HG03432 (cell line): ENCODE measurements around the gene SH3BP5L.

Experiments used
- ATAC-seq: cut with Tn5 transposase; IDR thresholded peaks from one replicate; pipeline ENCODE4 v1.9.1; 2021; ENCODE audit warnings: mild to moderate bottlenecking, moderate library complexity; ENCODE audit not compliant: unreplicated experiment

Gene SH3BP5L

DNA sequence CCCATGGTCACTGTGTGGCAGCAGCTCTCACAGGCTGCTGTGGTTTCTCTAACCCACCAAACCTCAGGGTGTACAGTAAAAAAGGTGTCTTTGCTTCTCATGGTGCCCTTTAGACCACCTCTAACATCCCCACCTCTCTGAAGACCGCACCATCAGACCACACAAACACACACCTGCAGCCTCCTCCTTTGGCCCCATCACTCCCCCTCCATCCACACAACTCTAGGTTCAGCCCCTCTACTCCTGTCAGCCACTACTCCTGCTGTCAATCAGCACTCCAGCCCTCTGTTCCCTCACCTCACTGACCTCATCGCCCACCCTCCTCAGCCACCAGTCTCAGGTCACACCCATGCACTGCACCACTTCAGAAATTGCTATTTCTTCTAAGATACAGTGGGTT, 25.7 kb upstream of the SH3BP5L start:
- no peak for ATAC-seq

DNA sequence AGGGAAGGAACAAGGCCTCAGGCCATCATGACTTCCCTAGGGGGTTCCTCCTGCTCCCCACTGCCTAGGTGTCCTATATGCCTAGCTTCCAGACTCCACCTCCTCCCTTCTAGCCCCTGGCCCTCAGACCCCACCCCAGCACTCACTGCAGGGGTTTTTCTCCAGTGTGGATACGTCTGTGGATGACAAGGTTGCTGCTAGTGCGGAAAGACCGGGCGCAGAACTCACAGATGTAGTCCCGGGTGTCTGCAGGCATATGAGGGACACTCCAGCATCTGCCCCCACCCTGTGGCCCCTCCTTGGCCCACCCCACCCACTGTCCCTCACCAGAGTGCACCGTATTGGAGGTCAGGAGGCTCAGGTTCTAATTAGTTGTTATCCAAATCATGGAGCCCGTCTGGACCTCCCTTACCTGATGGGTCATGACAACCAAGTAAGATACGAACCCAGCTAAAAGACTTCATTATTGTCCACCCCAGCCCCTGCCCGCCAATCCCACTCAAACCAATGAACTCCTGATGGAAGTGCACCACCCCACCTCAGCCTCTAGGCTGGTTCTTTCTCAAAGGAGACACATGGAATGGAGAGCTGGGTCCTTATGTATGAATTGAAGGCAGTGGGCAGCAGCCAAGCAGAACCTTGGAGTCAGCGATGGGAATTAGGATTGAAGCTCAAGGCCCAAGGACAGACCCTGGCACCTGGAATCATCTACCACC, 25.0 kb upstream of the SH3BP5L start:
- ATAC-seq: no peak

DNA sequence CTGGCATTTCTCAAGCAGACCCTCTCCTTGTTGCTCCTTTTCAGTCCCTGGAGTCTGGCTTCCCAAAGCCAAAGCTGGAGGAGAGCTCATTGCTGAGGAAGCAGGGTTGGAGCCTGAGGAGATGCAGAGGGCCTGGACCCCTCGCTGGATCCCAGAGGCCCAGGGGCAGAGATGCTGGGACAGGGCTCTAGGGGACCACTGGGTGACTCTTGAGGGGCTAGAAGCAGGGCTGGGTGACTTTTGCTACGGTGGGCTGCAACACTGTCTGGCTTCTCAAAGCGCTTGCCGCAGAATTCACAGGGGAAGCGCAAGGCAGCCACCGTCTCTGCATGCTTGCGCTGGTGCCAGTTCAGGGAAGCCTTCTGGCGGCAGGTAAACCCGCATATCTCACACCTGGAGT, 24.4 kb upstream of the SH3BP5L start:
- no peak for ATAC-seq

DNA sequence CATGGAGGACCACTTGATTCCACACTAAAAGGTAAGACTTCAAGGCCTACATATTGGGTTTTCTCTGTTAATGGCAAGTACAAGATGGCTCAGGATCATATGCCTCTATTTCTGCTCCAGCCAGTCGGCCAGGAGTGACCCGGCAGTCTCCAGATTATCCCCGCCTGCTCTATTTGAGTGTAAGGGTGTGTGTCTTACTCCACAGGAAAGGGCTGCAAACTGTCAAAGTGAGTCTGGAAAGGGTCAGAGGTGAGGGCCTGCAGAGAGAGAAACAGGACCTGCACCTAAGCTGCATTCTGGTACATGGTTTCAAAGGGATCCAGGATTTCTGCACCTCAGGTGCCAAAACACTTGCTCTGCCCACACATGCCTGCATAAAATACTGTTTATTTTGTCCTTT, 23.9 kb upstream of the SH3BP5L start:
- ATAC-seq: no peak

DNA sequence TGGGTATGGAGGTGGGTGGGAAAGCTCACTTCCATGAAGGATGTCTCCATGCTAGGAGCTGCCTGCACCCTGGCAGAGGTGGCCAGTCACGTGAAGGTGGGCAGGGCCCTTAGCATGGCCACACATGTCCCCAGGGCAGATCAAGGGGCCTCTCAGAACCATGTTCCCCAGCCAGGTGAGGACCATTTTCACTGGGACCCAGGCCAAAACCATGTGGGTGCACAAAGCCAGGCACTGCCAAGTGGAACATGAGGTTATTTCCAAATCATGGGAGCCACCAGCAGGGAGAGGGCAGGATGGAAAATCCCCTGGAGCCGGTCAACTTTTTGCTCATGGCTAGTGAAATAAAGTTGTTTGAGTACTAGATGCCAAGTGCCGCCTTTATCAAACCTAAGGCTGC, 23.4 kb upstream of the SH3BP5L start:
- no peak for ATAC-seq

DNA sequence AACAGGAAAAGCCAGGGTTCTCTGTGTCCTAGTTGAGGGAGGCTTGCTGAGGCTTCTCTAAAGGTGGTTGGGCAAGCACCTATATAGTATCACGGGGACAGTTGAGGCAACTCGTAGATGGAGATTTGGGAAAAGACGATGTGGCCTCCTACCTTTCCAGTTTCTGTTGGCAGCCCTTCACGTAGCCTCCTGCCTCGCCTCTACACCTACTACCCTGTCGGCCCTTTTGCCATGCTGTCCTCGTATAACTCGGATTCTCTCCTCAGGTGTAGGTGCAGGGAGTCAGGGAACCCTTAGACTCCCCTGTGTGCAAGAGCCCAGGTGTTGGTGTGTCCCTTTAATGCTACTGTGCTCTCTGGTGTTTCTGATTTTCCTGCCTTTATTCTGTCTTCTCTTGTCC, 22.9 kb upstream of the SH3BP5L start:
- no peak for ATAC-seq

DNA sequence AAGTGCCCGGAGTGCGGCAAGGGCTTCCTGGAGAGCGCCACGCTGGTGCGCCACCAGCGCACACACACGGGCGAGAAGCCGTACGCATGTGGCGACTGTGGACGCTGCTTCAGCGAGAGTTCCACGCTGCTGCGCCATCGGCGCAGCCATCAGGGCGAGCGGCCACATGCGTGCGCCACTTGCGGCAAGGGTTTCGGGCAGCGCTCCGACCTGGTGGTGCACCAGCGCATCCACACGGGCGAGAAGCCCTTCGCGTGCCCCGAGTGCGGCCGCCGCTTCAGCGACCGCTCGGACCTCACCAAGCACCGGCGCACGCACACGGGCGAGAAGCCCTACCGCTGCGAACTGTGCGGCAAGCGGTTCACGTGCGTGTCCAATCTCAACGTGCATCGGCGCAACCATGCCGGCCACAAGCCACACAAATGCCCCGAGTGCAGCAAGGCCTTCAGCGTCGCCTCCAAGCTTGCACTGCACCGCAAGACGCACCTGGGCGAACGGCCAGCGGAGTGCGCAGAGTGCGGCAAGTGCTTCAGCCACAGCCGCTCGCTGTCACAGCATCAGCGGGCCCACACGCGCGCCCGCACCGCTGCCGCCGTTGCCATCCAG, 22.3 kb upstream of the SH3BP5L start:
- ATAC-seq: no peak

DNA sequence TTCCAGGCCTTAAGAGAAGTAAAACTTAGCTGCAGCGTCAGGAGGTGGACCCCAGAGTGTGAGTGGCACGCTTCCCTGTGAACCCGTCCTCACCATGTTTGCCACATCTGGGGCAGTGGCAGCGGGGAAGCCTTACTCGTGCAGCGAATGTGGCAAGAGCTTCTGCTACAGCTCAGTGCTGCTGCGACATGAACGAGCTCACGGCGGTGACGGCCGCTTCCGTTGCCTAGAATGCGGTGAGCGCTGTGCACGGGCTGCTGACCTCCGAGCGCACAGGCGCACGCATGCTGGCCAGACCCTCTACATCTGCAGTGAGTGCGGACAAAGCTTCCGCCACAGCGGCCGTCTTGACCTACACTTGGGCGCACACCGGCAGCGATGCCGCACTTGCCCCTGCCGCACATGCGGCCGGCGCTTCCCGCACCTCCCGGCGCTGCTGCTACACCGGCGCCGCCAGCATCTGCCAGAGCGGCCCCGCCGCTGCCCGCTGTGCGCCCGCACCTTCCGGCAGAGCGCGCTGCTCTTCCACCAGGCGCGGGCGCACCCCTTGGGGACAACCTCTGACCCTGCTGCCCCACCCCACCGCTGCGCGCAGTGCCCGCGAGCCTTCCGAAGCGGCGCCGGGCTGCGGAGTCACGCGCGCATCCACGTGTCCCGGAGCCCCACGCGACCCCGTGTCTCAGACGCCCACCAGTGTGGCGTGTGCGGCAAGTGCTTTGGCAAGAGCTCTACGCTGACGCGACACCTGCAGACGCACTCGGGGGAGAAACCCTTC, 21.7 kb upstream of the SH3BP5L start:
- ATAC-seq: no peak

DNA sequence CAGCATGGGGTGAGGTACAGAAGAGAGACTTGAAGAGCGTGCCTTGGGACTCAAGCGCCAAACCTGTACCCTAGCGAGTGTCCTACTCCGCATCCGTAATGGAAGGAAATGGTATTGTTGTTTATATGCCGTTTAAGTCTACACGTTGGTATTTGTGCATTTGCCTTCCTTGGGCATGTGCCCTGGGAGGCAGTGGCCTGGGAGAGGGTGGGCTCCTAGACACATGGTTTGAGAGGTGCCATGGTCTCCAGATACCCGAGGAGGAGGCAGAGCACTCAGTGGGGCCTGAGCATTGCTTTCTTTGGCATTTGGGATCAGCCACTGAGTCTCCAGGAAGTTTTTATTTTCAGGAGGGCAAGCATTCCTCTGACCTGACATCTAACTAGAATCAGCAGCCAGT, 18.8 kb upstream of the SH3BP5L start:
- no peak for ATAC-seq

DNA sequence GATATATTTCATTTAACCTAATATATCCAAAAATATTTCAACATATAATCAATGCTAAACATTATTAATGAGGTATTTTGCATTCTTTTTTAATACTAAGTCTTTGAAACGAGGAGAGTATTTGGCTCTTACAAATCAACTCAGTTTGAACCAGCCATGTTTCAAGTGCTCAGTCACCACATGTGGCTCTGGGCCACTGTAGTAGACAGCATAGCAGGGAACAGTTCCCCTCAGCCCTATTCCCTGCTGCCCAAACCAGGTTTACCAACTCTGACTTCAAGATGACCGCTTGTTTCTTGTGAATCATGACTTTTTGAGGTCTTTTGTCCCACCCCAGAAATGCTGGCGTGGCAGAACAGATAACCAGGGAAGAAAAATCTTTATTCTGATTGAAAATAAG, 18.0 kb upstream of the SH3BP5L start:
- no peak for ATAC-seq

DNA sequence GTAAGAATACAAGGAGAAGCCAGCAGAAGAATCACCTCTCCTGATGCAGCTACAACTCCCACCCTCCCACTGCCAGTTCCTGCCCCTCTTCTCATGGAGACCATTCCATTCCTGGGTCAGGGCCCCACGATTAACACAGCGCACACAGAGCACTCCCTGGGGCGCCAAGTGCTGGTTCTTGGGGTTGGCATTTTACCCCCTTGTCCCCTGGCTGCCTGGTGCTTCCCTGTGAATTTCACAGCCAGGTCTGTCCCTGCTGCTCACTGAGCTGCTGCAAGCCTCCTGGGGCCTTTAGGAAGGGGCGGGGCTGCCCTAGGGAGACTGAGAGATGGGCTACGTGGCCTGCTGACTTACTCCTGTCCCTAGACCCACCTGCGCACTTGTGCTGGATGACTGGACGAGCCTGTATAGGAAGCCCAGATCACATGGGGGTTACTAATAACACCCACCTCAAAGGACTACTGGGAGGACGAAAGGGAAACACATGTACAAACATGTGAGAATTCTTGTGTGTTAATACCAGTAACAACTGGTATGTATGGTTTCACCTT, 17.1 kb upstream of the SH3BP5L start:
- peak; percentile 29 for ATAC-seq

DNA sequence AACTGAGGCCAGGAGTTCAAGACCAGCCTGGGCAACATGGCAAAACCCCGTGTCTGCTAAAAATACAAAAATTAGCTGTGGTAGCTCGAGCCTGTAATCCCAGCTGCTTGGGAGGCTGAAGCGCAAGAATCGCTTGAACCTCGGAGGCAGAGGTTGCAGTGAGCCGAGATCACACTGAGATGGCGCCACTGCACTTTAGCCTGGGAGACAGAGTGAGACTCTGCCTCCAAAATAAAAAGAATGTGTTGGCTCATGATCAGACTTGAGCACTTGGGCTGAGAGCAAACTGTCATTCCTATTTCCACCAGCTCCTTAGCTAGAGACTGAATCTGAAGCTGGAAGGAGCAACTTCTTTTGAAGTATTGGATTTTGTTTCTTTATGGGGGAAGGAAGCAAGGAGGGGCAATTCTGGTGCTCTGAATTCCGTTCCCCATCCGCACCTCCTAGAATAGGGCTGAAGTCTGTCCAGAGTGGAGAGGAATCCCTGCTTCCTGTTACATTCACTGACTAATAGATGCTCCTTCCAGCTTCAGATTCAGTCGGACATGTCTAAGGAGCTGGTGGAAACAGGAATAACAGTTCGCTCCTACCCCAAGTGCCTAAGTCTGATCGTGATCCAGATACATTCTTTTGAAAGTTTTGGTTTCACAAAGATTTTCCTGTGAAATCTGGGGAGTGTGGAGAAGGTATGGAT, 16.1 kb upstream of the SH3BP5L start:
- no peak for ATAC-seq

DNA sequence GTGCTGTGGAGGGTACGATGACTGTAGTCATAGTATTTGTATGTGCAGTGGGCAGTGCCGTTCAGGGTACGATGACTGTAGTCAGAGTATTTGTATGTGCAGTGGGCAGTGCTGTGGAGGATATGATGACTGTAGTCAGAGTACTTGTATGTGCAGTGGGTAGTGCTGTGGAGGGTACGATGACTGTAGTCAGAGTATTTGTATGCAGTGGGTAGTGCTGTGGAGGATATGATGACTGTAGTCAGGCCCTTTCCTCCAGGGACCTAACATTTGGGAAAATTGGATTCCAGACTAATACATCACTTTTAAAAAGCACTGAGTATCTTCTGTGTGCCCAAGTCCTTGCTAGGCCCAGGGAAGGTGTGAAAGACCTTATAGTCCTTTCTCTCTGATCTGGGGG, 15.2 kb upstream of the SH3BP5L start:
- no peak for ATAC-seq

DNA sequence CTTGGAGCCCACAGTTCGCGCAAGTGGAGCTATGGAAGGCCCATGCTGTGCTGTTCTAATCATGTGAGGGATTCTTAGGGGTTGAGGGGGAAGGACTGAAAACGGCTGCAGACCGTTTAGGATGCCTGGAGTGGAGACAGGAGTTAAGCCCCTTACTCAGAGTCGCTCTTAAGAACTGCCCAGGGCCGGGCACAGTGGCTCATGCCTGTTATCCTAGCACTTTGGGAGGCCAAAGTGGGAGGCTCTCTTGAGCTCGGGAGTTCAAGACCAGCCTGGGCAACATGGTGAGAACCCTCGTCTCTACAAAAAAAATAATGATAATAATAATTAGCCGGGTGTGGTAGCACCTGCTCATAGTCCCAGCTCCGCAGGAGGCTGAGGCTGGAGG, 13.4 kb upstream of the SH3BP5L start:
- ATAC-seq: no peak

DNA sequence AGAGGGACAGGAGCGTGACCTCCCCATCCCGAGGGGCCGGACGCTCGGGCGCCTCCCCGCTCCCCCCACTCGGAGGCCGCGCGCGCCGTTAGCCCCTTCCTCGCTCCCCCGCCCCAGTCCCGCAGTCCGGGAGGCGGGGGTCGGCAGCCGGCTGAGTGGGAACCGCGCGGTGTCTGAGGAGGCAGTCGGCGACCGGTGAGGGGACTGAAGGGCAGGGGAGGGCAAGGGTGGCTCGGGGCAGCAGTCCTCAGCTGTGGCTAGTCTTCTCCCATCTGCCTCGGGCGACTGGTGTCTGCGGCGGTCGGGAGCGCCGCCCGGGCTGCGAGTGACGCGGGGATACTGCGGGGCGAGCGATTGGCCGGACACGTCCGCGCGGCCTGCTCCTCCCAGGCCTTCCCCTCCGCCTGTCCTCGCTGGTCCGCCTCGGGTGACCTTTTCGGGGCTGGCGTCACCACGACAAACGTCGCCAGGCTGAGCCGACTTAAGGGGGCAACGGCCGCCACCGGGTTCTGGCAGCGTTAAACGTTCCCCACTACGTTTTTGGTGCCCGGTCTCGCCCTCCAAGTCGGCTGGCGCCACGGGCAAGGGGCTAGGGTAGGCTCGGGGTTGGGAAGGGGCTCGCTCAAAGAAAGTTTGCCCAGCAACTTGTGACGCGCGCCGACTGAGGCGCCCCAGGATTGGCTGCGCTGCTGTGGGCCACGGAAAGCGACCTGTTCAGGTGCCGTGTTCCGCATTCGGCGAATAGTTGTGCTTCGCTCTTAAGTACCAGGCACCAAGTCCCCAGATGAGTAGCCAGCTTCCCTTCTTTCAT, 12.8 kb upstream of the SH3BP5L start:
- peak; percentile 67 for ATAC-seq

DNA sequence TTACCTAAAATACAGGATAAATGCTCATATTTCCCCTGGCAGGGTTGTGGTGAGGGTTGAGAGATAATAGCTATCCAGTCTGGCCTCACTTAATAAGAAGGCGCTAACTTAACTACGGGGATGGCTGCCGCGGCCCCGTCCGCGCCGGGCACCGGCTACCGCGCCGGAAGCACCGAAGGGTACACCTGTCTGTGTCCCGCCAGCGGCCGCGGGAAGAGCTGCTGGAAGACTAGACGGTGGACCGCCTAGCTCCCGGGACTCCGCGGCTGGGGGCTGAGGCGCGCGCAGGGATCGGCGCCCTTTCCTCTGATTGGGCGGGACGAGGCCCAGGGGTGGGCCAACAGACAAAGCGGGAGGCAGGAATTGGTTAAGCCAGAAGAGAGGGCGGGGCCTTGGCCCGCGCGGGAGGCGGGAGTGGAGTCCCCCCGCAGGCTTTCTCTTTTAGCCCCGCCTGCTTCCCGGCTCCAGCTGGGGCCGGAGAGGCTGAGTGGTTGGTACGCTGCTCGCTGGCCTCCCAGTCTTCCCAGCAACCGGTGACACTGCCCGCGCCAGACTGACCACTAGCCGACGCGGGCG, 12.2 kb upstream of the SH3BP5L start, which contains the start of gene ZNF672:
ZNF672 (plus strand) TSS at position 444 of the 576 bp plus-strand sequence. CDS start 9,051 bp downstream, outside the sequence.
- peak; percentile 84 for ATAC-seq

DNA sequence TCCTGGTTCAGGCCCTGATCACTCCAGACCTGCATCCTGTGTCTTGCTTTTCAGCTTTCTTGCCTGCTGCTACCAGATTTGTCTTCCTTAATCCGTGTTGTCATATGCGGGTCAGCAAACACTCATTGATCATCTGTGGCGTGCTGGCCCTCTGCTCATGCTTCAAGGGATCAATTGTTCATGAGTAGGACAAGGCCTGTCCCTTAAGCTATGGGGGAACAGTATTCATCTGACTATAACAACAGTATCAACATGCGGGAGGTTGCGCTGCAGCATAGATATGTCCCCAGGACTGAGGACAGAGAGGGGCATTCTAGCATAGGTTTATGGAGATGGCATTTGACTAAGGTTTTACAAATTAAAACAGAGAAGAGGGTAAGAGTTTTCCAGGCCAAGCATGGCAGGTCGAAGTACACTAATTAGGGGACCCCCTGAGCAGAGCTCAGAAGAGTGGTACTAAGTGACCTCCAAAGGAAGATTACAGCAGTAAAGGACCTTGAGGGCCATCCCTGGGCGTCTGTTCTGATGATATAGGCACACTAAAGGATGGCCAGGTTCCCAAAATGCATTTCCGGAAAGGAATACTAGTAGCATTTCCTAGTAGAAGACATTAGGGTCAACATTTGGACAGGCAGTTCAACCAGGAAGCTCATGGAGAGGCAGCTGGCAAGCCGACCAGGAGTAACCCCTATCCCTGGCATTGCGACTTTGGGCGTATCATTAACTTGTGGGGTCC, 11.5 kb upstream of the SH3BP5L start:
- no peak for ATAC-seq

DNA sequence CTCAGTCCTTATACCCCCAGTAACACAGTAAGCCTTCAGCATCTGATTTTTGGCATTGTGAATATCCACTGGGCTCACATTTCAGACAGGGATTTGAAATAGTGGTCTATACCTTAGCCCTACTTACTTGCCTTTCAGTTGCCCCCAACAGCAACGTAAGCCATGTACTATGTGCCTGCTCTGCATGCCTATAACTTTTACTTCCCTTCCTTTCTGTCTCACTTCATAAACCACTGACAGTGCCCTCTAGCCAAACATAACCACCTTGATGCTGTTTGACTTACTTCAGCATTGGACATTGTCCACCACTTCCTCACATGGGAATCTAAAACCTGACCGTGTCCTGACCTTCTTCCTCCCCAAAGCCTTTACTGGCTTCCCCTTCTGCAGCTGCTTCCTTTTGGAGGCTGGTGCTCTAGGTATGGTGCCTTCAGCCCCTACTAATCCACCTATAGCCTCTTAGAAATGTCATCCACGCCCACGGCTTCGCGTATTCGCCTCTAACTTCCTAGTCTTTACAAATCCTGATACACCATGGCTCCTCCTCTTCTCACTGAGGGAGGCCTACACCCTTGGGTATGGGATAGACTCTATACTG, 8.7 kb upstream of the SH3BP5L start:
- ATAC-seq: no peak

DNA sequence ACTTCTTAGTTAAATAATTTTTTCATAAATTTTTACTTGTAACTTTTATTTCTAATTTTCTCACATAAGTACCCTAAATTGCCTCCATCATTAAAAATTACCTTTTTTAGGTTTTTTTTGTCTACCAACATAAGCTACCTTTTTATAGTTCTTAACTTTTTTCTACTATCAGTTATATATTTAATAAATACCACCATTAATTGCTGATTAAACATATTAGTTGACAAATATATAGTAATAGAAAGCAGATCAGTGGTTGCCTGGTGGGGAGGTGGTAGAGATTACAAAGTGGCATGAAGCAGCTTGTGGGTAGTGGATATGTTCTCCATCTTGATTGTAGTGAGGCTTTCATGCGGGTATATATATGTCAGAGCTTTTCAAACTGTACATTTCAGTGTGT, 6.1 kb upstream of the SH3BP5L start:
- ATAC-seq: no peak
